Activated T-helper 2 cell treated with anti-CD3 and anti-CD28 coated beads, Interferon-gamma antibody, Interleukin-2, Interleukin-4, amounts not matched to agents 10 μg/mL and 5 μg/mL and 100 μg/mL, durations not matched to agents 14 hours and 24 hours and 36 hours (primary cell): ENCODE data around the gene COMTD1. TPM values are rescaled to one million over a fixed set of nuclear protein-coding genes. Genes with fewer than 3 reads are reported as not detected.

Source experiments
- DNase-seq: peaks from one replicate; pipeline ENCODE4 v3.0.0; 2021; ENCODE audit warnings: low spot score
- H3K27ac Mint-ChIP-seq: one replicate; pipeline ENCODE4 v1.8.0; 2021; ENCODE audit warnings: mixed read lengths
- H3K27me3 Mint-ChIP-seq: one replicate; pipeline ENCODE4 v1.8.0; 2021; ENCODE audit warnings: low read depth, mixed read lengths
- H3K36me3 Mint-ChIP-seq: one replicate; pipeline ENCODE4 v1.8.0; 2021; ENCODE audit warnings: low read depth, mixed read lengths
- H3K4me1 Mint-ChIP-seq: one replicate; pipeline ENCODE4 v1.8.0; 2021; ENCODE audit warnings: low read depth, mixed read lengths
- H3K4me3 Mint-ChIP-seq: one replicate; pipeline ENCODE4 v1.8.0; 2021; ENCODE audit warnings: low read depth, mild to moderate bottlenecking, moderate library complexity, mixed read lengths
- H3K9me3 Mint-ChIP-seq: one replicate; pipeline ENCODE4 v1.8.0; 2021; ENCODE audit warnings: mixed read lengths
- intact Hi-C: fragments of 100-400 bp; cut with micrococcal nuclease; formaldehyde crosslinking; loops from one replicate; pipeline ENCODE4 v1.15.1; 2023
- total RNA-seq: library from RNA; stranded (reverse); gene quantifications from 2 replicates; pipeline ENCODE4 v1.2.3, GENCODE V29; 2022

COMTD1 gene
- total RNA-seq, 1 donor from 2014 or later, result 38.7 TPM

DNA sequence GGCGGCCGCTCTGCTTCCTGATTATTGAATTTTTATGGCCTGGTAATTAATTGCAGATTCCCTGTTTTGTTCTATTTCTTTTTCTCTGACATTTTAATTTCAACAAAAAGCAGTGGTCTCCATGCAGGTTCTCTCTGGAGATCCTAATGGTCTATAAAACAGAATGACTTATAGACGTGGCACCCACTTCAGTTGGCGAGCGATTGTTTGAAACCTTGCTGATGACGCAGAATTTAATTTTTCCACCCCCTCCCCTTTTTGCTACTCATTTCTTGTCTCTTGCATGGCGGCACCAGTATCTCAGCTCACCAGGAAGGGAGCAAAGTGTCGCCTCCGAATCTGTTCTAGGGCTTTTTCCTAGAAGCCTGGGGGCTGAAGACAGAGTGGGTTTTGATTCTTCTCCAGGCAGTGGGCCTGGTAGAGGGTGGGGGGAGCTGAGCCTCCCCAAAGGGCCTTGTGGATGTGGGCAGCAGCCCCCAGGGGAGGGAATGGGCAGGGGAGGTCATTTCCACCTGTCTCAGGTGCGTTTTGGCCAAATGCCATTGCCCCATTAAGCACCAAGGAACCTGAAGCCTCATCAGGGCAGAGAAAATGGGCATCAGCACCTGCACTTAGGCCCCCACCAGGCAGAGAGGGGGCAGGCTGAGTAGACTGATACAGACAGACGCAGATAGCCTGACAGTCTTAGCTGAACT lies 3.5 kb upstream of the COMTD1 start:
- Mint-ChIP-seq H3K4me1 (peaks cover 5% of the 10 kb centered on the region), H3K4me3 (no peak overlapping the region), H3K27ac (no peak overlapping the region), H3K36me3 (no peaks in the 10 kb centered on the region), H3K27me3 (no peaks in the 10 kb centered on the region), H3K9me3 (no peaks in the 10 kb centered on the region)
- intact Hi-C loops, result loop anchor here (10.0 kb wide), 1 partner anchor 1084 kb away; the partner anchor contains the start of genes ADK and AP3M1
- no peak for DNase-seq

DNA sequence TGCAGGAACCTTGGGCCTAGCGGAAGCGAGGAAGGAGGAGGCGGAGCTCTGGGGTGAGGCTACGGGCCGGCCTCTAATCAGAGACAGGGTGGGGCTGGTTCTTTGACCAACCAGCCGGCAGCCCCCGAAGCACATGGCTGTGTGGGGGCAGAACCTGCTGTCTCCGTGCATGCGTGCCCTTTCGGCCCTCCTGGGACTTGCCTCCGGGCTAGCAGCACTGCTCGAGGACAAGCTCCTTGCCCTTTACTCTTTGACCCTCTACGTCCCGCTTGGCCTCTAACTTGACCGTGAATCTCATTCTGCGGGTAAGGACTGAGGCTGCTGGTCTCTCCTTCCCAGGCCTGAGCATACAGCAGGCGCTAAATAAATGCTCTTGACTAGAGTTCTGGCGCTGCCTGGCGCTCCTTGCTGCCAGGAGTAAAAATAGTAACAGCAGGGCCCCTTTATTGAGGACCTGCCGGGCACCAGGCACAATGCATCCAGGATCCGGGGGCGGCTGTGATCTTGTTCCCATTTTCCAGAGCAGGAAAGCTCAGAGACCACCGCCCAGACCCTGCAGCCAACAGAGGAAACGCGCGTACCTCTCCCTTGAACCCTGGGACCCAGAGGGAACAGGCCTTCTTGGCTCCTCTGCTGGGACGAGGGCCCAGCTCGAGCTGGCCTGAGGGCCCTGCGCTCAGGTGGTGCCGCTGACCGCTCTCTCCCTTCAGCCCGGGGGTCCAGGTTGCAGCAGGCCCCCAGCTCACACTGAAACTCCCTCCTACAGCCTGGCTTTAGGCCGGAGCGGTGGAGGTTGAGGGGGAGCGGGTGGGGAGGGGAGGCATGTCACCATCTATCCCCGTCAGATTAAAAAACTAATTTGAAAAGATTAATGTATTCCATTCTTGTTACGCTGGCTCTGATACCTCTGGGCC lies 2.7 kb upstream of the COMTD1 start:
- Mint-ChIP-seq H3K4me1 (peaks cover 9% of the 10 kb centered on the region), H3K27me3 (no peaks in the 10 kb centered on the region), H3K9me3 (no peaks in the 10 kb centered on the region), H3K36me3 (peaks cover 2% of the 10 kb centered on the region), H3K27ac (no peak overlapping the region), H3K4me3 (no peak overlapping the region)
- intact Hi-C loops, result loop anchor here (10.0 kb wide), 1 partner anchor 1084 kb away; the partner anchor contains the start of genes ADK and AP3M1
- DNase-seq, result no peak

- Mint-ChIP-seq H3K4me1 (peaks cover 13% of the 10 kb centered on the region), H3K9me3 (no peaks in the 10 kb centered on the region), H3K4me3 (peak overlapping the region; percentile 74), H3K36me3 (peaks cover 24% of the 10 kb centered on the region), H3K27ac (peak overlapping the region; percentile 70), H3K27me3 (no peaks in the 10 kb centered on the region)
- intact Hi-C loops, result loop anchor here (1.0 to 10.0 kb wide), 2 partner anchors 48 to 1082 kb away; partner anchors contain the start of genes ADK and AP3M1
- no peak for DNase-seq
Observed at GRCh38 chr10:75236178-75236825, 545 bp upstream of the COMTD1 start.

- H3K4me3 Mint-ChIP-seq, result peak overlapping the region; percentile 81
- no peaks in the 10 kb centered on the region for H3K9me3 Mint-ChIP-seq
- H3K4me1 Mint-ChIP-seq, result peaks cover 18% of the 10 kb centered on the region
- no peaks in the 10 kb centered on the region for H3K27me3 Mint-ChIP-seq
- H3K36me3 Mint-ChIP-seq, result peaks cover 35% of the 10 kb centered on the region
- intact Hi-C loops, result loop anchor here (1.0 to 10.0 kb wide), 5 partner anchors 25 to 1080 kb away; partner anchors contain the start of genes ADK, AP3M1, KAT6B and SAMD8
- H3K27ac Mint-ChIP-seq, result peak overlapping the region; percentile 72
- no peak for DNase-seq
Observed at GRCh38 chr10:75234683-75235374, 928 bp downstream of the COMTD1 start.

DNA sequence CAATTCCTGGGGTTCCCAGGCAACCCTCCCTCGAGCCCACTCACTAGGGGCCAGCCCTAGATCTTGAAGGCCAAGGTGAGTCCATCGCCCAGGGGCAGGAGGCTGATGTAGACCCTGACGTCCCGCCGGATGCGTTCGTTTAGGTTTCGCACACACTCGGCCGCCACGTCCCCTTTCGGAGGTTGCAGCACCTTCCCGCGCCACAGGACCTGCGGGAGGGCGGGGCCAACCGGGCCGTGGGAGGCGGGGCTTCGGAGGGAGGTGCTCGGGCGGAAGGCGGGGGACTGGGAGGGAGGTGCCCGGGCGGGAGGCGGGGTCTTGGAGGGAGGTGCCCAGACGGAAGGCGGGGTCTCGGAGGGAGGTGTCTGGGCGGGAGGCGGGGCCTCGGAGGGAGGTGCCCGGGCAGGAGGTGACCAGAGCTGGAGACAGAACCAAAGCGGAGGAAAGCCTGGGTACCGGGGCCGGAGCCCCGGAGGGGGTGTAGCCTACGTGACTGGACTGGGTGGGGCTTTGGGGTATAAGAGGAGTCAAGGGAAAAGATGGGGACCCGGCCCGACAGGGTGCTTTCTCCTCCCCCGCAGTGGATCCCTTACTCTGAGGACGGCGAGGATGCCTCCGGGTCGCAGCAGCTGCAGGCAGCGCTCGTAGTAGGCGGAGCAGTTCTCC lies 1.6 kb downstream of the COMTD1 start:
- H3K36me3 Mint-ChIP-seq, result peaks cover 41% of the 10 kb centered on the region
- peak overlapping the region; percentile 72 for H3K27ac Mint-ChIP-seq
- peak overlapping the region; percentile 81 for H3K4me3 Mint-ChIP-seq
- intact Hi-C loops, result loop anchor here (1.0 to 10.0 kb wide), 5 partner anchors 24 to 1079 kb away; partner anchors contain the start of genes ADK, AP3M1, KAT6B and SAMD8
- peak; percentile 96 for DNase-seq
- no peaks in the 10 kb centered on the region for H3K9me3 Mint-ChIP-seq
- peaks cover 18% of the 10 kb centered on the region for H3K4me1 Mint-ChIP-seq
- H3K27me3 Mint-ChIP-seq, result no peaks in the 10 kb centered on the region

DNA sequence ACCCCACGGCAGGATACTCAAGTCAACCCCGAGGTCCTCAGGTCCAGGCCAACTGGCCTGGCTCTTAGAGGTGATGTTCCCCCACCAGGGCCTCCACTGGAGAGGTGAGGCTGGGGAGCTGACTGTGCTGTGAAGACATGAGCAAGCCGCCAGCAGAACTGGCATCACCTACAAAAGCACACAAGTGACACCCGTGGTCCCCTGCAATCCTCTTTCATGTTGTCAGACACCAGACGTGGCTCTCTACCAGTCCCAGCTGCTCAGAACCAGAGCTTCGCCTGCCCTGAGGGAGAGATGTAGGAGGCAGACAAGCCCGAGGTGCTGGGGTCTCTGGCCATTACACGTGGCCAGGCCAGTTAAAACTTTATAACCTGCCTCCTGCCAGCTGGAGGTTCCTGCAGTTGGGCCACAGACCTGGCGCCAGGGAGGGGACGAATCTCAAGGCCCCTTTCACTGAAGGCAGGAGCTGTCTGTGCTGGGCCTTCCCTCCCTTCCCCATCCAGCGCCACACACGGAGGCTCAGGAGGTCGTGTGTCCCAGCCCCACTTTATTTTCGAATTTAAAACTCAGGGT lies 2.2 kb downstream of the COMTD1 start:
- intact Hi-C loops, result loop anchor here (1.0 to 10.0 kb wide), 5 partner anchors 23 to 1079 kb away; partner anchors contain the start of genes ADK, AP3M1, KAT6B and SAMD8
- no peaks in the 10 kb centered on the region for H3K27me3 Mint-ChIP-seq
- H3K4me3 Mint-ChIP-seq, result peak overlapping the region; percentile 81
- H3K27ac Mint-ChIP-seq, result peak overlapping the region; percentile 72
- H3K36me3 Mint-ChIP-seq, result peaks cover 47% of the 10 kb centered on the region
- H3K4me1 Mint-ChIP-seq, result peaks cover 18% of the 10 kb centered on the region
- DNase-seq, result no peak
- H3K9me3 Mint-ChIP-seq, result no peaks in the 10 kb centered on the region

DNA sequence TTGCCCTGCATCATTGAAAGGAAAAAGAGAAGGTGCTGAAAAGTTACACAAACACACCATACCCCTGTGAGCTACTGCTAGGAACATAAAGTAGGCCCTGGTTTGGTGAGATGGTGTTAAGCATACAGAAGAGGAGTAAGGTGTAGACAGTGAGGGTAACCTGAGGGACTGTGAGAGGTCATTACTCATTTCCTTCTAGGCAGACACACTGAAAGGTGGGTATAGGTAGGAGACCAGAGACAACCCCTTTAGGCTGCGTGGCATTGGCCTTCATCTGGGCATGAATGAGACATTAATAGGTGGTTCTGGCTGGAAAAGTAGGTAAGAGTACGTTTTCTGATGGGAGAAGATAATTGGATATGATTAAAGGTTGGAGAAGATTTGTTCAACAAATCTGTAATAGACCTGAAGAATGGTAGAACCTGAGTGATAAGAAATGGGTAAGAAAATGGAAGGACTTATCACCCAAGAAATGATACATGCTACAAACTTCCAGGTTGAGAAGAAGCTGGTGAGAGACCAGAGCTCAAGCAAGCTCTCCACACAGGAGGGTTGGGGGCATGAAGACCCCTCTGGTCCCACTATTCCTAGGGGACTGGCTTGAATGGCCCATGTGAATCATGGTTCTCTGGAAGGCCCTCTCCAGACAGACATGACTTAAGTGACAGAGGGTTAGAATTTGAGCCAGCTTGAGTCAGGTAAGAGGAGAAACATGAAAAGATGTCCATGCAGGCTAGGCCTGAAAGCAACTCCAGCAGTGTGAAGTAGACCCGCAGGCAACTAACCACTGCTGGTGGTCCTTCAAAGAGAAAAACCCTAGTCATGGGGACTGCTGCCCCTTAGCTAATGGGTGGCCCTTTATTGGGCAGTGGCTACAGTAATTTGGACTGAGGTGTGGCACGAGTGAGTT lies 3.8 kb downstream of the COMTD1 start:
- intact Hi-C loops, result loop anchor here (5.0 to 10.0 kb wide), 3 partner anchors 190 to 1077 kb away; partner anchors contain the start of genes ADK, AP3M1 and KAT6B
- no peaks in the 10 kb centered on the region for H3K27me3 Mint-ChIP-seq
- H3K36me3 Mint-ChIP-seq, result peaks cover 52% of the 10 kb centered on the region
- H3K4me1 Mint-ChIP-seq, result peaks cover 18% of the 10 kb centered on the region
- H3K4me3 Mint-ChIP-seq, result no peak overlapping the region
- H3K27ac Mint-ChIP-seq, result peak overlapping the region; percentile 16
- no peaks in the 10 kb centered on the region for H3K9me3 Mint-ChIP-seq
- no peak for DNase-seq

DNA sequence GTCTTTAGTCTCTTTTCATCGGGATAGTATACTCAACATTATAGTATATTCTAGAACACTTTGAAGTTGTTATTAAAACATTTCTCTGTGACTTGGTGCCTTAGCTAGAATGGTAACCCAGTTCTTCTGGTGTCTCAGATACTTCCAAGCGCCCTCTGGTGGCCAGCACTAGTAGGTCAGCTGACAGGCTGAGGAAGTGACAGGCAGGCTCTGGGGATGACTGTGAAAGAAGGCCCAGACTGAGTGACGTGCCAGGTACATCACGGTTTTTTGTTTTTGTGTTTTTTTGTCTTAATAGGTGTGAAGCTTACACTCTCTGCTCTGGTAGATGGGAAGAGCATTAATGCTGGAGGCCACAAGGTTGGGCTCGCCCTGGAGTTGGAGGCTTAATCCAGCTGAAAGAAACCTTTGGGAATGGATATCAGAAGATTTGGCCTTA lies 5.1 kb downstream of the COMTD1 start:
- Mint-ChIP-seq H3K36me3 (peaks cover 62% of the 10 kb centered on the region), H3K4me3 (no peak overlapping the region), H3K27me3 (no peaks in the 10 kb centered on the region), H3K9me3 (no peaks in the 10 kb centered on the region), H3K27ac (peak overlapping the region; percentile 93), H3K4me1 (peaks cover 17% of the 10 kb centered on the region)
- peak; percentile 88 for DNase-seq
- intact Hi-C loops, result loop anchor here (1.0 to 10.0 kb wide), 5 partner anchors 20 to 1076 kb away; partner anchors contain the start of genes ADK, AP3M1, KAT6B and VDAC2

DNA sequence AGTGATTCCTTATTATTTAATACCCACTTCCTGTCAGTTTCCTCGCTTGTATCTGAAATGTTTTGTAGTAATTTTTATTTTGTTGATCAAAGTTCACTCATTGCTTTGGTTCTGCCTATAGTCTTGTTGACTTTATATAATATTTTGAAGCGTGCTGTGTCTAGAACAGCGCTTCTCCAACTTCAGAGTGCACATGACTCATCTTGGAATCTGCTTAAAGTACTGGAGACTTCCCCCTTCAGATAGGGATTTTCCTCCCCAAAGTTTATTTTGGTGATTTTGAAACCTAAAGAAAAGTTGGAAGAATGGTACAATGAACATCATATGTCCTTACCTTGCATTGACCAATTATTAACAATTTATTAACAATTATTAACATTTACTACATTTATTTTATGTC lies 5.8 kb downstream of the COMTD1 start:
- H3K36me3 Mint-ChIP-seq, result peaks cover 68% of the 10 kb centered on the region
- no peak for DNase-seq
- H3K4me1 Mint-ChIP-seq, result peaks cover 21% of the 10 kb centered on the region
- H3K4me3 Mint-ChIP-seq, result no peak overlapping the region
- no peaks in the 10 kb centered on the region for H3K9me3 Mint-ChIP-seq
- H3K27ac Mint-ChIP-seq, result no peak overlapping the region
- intact Hi-C loops, result loop anchor here (1.0 to 10.0 kb wide), 5 partner anchors 20 to 1075 kb away; partner anchors contain the start of genes ADK, AP3M1, KAT6B and VDAC2
- H3K27me3 Mint-ChIP-seq, result no peaks in the 10 kb centered on the region

GRCh38 chr10:75228834-75229233 lies 6.9 kb downstream of the COMTD1 start:
- Mint-ChIP-seq H3K36me3 (peaks cover 80% of the 10 kb centered on the region), H3K27ac (no peak overlapping the region), H3K9me3 (no peaks in the 10 kb centered on the region), H3K4me3 (no peak overlapping the region), H3K27me3 (no peaks in the 10 kb centered on the region), H3K4me1 (peaks cover 33% of the 10 kb centered on the region)
- intact Hi-C loops, result no loop called here
- DNase-seq, result no peak
